GM12878 (cell line): ENCODE data around the gene KMT2E. TPM values are rescaled to one million over a fixed set of nuclear protein-coding genes. Genes with fewer than 3 reads are reported as not detected.

Experiments
- BHLHE40 ChIP-seq, 2 experiments: fragments of 450-650 bp in 1 of 2; IDR thresholded peaks; 2 replicates each; pipeline ENCODE4 v1.6.1; 2011 to 2017; ENCODE audit warnings: low read depth in 2 of 2, borderline replicate concordance in 1 of 2, improper control_type of control experiment in 1 of 2, low read length in 1 of 2, mild to moderate bottlenecking in 1 of 2
- CEBPB ChIP-seq, 2 experiments: fragments of 150-350 bp in 1 of 2; IDR thresholded peaks; 2 replicates each; pipeline ENCODE4 v1.6.1; 2012 to 2014; ENCODE audit warnings: low read depth in 2 of 2, low read length in 2 of 2, borderline replicate concordance in 1 of 2, inconsistent platforms in 1 of 2
- CREB1 ChIP-seq: IDR thresholded peaks from 2 replicates; pipeline ENCODE4 v1.6.1; 2012; ENCODE audit warnings: low read depth, mild to moderate bottlenecking, inconsistent platforms
- ELK1 ChIP-seq: IDR thresholded peaks from 2 replicates; pipeline ENCODE4 v1.6.1; 2012; ENCODE audit warnings: low read depth, low read length, improper control_type of control experiment
- ETV6 ChIP-seq, 2 experiments: fragments of 450-650 bp in 1 of 2; IDR thresholded peaks in 1 of 2; conservative IDR thresholded peaks in 1 of 2; 2 replicates each; pipeline ENCODE4 v1.6.1; 2014; ENCODE audit warnings: antibody characterized with exemption in 1 of 2, borderline replicate concordance in 1 of 2, low read depth in 1 of 2, mild to moderate bottlenecking in 1 of 2, moderate library complexity in 1 of 2
- KLF5 ChIP-seq: fragments of 450-650 bp; IDR thresholded peaks from 2 replicates; pipeline ENCODE4 v1.6.1; 2014; ENCODE audit warnings: mild to moderate bottlenecking; ENCODE audit not compliant: partially characterized antibody
- NR2C1 ChIP-seq: fragments of 450-650 bp; IDR thresholded peaks from 2 replicates; pipeline ENCODE4 v1.6.1; 2017; ENCODE audit warnings: antibody characterized with exemption, mild to moderate bottlenecking, moderate library complexity
- POLR2AphosphoS5 ChIP-seq: IDR thresholded peaks from 2 replicates; pipeline ENCODE4 v1.6.1; 2011; ENCODE audit warnings: mild to moderate bottlenecking, low read length, inconsistent platforms
- SP1 ChIP-seq: IDR thresholded peaks from one replicate; pipeline ENCODE4 v1.6.1; 2011; ENCODE audit warnings: low read depth, low read length
- SREBF1 ChIP-seq: IDR thresholded peaks from 2 replicates; pipeline ENCODE4 v1.6.1; 2012; ENCODE audit warnings: mild to moderate bottlenecking, low read length
- STAT1 ChIP-seq: fragments of 450-650 bp; conservative IDR thresholded peaks from 2 replicates; pipeline ENCODE4 v1.6.1; 2014; ENCODE audit warnings: antibody characterized with exemption, mild to moderate bottlenecking
- TCF12 ChIP-seq: IDR thresholded peaks from 2 replicates; pipeline ENCODE4 v1.6.1; 2011; ENCODE audit warnings: low read depth, mild to moderate bottlenecking, low read length
- USF1 ChIP-seq: IDR thresholded peaks from 2 replicates; pipeline ENCODE4 v1.6.1; 2011; ENCODE audit warnings: borderline replicate concordance, low read depth, mild to moderate bottlenecking, moderate library complexity, mixed read lengths, low read length; ENCODE audit not compliant: insufficient read depth; ENCODE audit errors: extremely low read length
- YBX1 ChIP-seq: fragments of 450-650 bp; IDR thresholded peaks from 2 replicates; pipeline ENCODE4 v1.6.1; 2016; ENCODE audit warnings: antibody characterized with exemption
- ZNF384 ChIP-seq: IDR thresholded peaks from 2 replicates; pipeline ENCODE4 v1.6.1; 2012; ENCODE audit warnings: low read depth, mild to moderate bottlenecking, low read length, improper control_type of control experiment, borderline replicate concordance
- polyA plus RNA-seq, 11 experiments: library from polyadenylated mRNA; depleted of rRNA in 4 of 11; unstranded in 6 of 11; stranded (reverse) in 5 of 11; fragments of >200 nt; fragmentation: Nextera tagmentation in 4 of 11; fragmentation: Illumina TruSeq in 1 of 11; extraction: Ambion mirVana in 4 of 11; extraction: Trizol in 1 of 11; gene quantifications; 1 replicate in 1 of 11; 2 replicates in 10 of 11; pipeline versions ENCODE4 v1.2.1 to v1.2.3, GENCODE V29; 2011 to 2016; ENCODE audit warnings: inconsistent platforms in 2 of 11, missing spikeins in 2 of 11, low read depth in 1 of 11
- total RNA-seq, 4 experiments: library from RNA; depleted of rRNA in 3 of 4; stranded (reverse); fragments of >200 nt in 3 of 4; fragmentation: Illumina TruSeq in 1 of 4; extraction: Trizol in 1 of 4; gene quantifications; 2 replicates each; pipeline versions ENCODE4 v1.2.1 to v1.2.3, GENCODE V29; 2013 to 2021
- TF ChIP-seq, protein P1 (sequence below): fragments of 450-650 bp; IDR thresholded peaks from 2 replicates; pipeline ENCODE4 v1.6.1; 2018; ENCODE audit warnings: mild to moderate bottlenecking, low read depth, moderate library complexity; ENCODE audit not compliant: partially characterized antibody
- TF ChIP-seq, protein P2 (sequence below): fragments of 450-650 bp; IDR thresholded peaks from 2 replicates; pipeline ENCODE4 v1.6.1; 2014; ENCODE audit warnings: mild to moderate bottlenecking
- TF ChIP-seq, protein P3 (sequence below): fragments of 150-350 bp; IDR thresholded peaks from 2 replicates; pipeline ENCODE4 v1.6.1; 2016; ENCODE audit warnings: low read depth, low read length

KMT2E gene
- total and polyA plus RNA-seq, 10 of the 15 experiments (the other 5 are each of a cell fraction or from before 2014, with no cell fraction given) = 13.2 to 68.1 (median 34.1) TPM

DNA sequence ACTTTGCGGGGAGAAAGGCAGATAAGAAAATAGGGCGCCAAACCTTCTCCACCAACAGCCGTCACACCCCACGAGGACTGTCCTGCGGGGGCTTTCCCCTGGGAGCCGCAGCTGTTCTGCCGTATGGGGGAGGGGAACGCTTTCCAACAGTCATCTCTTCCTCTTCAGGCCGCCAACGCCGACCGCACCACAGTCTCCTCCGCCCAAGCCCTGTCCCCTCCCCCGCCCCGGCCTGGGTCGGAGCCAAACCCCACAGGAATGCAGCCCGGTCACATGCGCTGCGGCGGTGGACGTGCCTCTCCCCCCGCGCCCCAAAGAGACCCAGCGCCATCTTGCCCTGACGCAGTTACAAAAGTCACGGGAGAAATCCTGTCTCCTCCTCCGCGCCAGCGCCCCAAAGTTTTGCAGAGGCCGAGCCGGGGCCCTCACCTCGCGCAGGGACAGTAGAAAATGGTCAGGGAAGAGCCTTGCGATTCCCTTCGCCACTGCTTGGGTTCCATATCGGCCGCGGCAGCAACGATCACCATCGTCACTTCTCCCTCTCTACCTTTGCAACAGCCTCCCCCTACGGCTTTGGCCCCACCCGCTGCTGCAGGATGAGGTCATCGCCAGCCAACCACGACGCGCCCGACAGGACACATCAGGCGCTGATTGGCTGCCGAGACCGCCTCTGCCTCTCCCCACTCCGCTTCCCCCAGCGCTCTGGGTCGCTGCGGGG is 1.3 kb upstream of the KMT2E start (continued):
- TF ChIP-seq, protein P1, sequence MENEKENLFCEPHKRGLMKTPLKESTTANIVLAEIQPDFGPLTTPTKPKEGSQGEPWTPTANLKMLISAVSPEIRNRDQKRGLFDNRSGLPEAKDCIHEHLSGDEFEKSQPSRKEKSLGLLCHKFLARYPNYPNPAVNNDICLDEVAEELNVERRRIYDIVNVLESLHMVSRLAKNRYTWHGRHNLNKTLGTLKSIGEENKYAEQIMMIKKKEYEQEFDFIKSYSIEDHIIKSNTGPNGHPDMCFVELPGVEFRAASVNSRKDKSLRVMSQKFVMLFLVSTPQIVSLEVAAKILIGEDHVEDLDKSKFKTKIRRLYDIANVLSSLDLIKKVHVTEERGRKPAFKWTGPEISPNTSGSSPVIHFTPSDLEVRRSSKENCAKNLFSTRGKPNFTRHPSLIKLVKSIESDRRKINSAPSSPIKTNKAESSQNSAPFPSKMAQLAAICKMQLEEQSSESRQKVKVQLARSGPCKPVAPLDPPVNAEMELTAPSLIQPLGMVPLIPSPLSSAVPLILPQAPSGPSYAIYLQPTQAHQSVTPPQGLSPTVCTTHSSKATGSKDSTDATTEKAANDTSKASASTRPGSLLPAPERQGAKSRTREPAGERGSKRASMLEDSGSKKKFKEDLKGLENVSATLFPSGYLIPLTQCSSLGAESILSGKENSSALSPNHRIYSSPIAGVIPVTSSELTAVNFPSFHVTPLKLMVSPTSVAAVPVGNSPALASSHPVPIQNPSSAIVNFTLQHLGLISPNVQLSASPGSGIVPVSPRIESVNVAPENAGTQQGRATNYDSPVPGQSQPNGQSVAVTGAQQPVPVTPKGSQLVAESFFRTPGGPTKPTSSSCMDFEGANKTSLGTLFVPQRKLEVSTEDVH = peak; percentile 81
- no peak for TF ChIP-seq YBX1
- no peak for TF ChIP-seq ZNF384
- TF ChIP-seq ETV6 (conservative IDR thresholded peaks at IDR 0.05 in 1 of 2, IDR thresholded peaks at IDR 0.05 in 1 of 2; ENCODE audit: borderline replicate concordance in 1 of 2, low read depth in 1 of 2) = peak in 1 of 2 experiments; percentile 74; a peak in 1 of 4 replicates
- peak; percentile 74 for TF ChIP-seq KLF5
- peak; percentile 91 for TF ChIP-seq SP1
- peak; percentile 95 to 98 for TF ChIP-seq BHLHE40 (IDR thresholded peaks at IDR 0.05; ENCODE audit: borderline replicate concordance in 1 of 2, low read depth in 2 of 2, low read length in 1 of 2)
- TF ChIP-seq ELK1 = peak; percentile 81; the same call in 1 of the 2 replicates
- TF ChIP-seq POLR2AphosphoS5 = peak; percentile 85
- TF ChIP-seq, protein P2, sequence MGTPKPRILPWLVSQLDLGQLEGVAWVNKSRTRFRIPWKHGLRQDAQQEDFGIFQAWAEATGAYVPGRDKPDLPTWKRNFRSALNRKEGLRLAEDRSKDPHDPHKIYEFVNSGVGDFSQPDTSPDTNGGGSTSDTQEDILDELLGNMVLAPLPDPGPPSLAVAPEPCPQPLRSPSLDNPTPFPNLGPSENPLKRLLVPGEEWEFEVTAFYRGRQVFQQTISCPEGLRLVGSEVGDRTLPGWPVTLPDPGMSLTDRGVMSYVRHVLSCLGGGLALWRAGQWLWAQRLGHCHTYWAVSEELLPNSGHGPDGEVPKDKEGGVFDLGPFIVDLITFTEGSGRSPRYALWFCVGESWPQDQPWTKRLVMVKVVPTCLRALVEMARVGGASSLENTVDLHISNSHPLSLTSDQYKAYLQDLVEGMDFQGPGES = peak; percentile 65
- TF ChIP-seq NR2C1 = 0 out of 2 replicates have a peak, but pooled peaks have one; percentile 21
- TF ChIP-seq USF1 = peak; percentile 93
- no peak for TF ChIP-seq CREB1
- TF ChIP-seq SREBF1 = no peak; the same call in 1 of the 2 replicates
- peak; percentile 100 for TF ChIP-seq TCF12
- 0 out of 2 replicates have a peak, but pooled peaks have one; percentile 49 for TF ChIP-seq STAT1
- TF ChIP-seq, protein P3, sequence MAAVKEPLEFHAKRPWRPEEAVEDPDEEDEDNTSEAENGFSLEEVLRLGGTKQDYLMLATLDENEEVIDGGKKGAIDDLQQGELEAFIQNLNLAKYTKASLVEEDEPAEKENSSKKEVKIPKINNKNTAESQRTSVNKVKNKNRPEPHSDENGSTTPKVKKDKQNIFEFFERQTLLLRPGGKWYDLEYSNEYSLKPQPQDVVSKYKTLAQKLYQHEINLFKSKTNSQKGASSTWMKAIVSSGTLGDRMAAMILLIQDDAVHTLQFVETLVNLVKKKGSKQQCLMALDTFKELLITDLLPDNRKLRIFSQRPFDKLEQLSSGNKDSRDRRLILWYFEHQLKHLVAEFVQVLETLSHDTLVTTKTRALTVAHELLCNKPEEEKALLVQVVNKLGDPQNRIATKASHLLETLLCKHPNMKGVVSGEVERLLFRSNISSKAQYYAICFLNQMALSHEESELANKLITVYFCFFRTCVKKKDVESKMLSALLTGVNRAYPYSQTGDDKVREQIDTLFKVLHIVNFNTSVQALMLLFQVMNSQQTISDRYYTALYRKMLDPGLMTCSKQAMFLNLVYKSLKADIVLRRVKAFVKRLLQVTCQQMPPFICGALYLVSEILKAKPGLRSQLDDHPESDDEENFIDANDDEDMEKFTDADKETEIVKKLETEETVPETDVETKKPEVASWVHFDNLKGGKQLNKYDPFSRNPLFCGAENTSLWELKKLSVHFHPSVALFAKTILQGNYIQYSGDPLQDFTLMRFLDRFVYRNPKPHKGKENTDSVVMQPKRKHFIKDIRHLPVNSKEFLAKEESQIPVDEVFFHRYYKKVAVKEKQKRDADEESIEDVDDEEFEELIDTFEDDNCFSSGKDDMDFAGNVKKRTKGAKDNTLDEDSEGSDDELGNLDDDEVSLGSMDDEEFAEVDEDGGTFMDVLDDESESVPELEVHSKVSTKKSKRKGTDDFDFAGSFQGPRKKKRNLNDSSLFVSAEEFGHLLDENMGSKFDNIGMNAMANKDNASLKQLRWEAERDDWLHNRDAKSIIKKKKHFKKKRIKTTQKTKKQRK = no peak
- no peak for TF ChIP-seq CEBPB (IDR thresholded peaks at IDR 0.05; ENCODE audit: borderline replicate concordance in 1 of 2, low read depth in 2 of 2, low read length in 2 of 2)
